ENCODE data around the gene SLC39A5. TPM values are rescaled to one million over a fixed set of nuclear protein-coding genes. Genes with fewer than 3 reads are reported as not detected.
"Not testable (repeated sequence)": the region's sequence is repeated elsewhere in the genome, so short reads cannot be mapped to it uniquely, and the experiment has no call there.

SLC39A5 gene
- total and polyA plus RNA-seq, 2 donors (not counting 1 experiment from before 2014, with no cell fraction given): 0.69 to 0.97 TPM

DNA sequence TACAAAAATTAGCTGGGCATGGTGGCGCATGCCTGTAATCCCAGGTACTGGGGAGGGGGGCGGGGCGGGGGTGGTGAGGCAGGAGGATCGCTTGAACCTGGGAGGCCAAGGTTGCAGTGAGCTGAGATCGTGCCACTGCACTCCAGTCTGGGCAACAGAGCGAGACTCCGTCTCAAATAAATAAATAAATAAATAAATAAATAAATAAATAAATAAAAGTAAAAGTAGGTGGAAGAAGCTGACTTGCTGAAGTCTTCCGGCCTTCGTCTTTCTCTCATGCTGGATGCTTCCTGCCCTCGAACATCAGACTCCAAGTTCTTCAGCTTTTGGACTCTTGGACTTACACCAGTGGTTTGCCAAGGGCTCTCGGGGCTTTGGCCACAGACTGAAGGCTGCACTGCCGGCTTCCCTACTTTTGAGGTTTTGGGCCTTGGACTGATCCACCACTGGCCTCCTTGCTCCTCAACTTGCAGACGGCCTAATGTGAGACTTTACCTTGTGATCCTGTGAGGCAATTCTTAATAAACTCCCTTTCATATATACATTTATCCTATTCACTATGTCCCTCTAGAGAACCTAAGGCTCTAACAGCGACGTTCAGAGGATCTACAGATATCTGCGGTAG is 36.3 kb downstream of the SLC39A5 start:
- Histone ChIP-seq H3K4me3 (ENCODE audit: control extremely low read depth in 1 of 5, extremely low read depth in 1 of 5, insufficient read depth in 1 of 5, low read depth in 2 of 5, low read length in 4 of 5) (peak overlapping the region; percentile 58 to 86 (median 75)), H3K36me3 (replicated peaks in 1 of 2; ENCODE audit: control extremely low read depth in 1 of 2, control insufficient read depth in 1 of 2, extremely low read depth in 1 of 2, insufficient read depth in 2 of 2, low read length in 1 of 2) (peaks cover 2 to 13% of the 10 kb centered on the region in 2 experiments), H3K27ac (ENCODE audit: low read length in 2 of 2) (peak overlapping the region; percentile 94), H3K9ac (ENCODE audit: low read length) (peak overlapping the region; percentile 92), H3K4me1 (ENCODE audit: control insufficient read depth in 2 of 2, insufficient read depth in 2 of 2, low read length in 2 of 2) (peaks cover 10 to 15% of the 10 kb centered on the region in 2 donors), H2AFZ (ENCODE audit: insufficient read depth, low read depth, low read length, poor library complexity, severe bottlenecking) (peak overlapping the region; percentile 96), H3K4me2 (replicated peaks; ENCODE audit: low read depth, low read length, poor library complexity, severe bottlenecking) (peak overlapping the region; percentile 87)
- H3K4me1 Mint-ChIP-seq: peaks cover 20% of the 10 kb centered on the region
- H3K79me2 ChIP-seq (ENCODE audit: control insufficient read depth, insufficient read depth, low read length); H3K27me3 Mint-ChIP-seq; H3K9me3 Mint-ChIP-seq (ENCODE audit: insufficient read depth); H4K20me1 ChIP-seq (ENCODE audit: control insufficient read depth, insufficient read depth, low read length, poor library complexity, severe bottlenecking); H3K9me3 ChIP-seq (ENCODE audit: control extremely low read depth in 1 of 3, control insufficient read depth in 2 of 3, insufficient read depth in 1 of 3, low read length in 2 of 3); H3K27me3 ChIP-seq (replicated peaks in 1 of 4; ENCODE audit: control extremely low read depth in 1 of 4, control insufficient read depth in 3 of 4, insufficient read depth in 4 of 4, low read length in 3 of 4); ATAC-seq (ENCODE audit: low read depth); DNase-seq: not testable (repeated sequence)
- H3K27ac Mint-ChIP-seq: peak overlapping the region; percentile 95
- intact Hi-C loops (cut with micrococcal nuclease): loop anchor here (1.0 to 2.0 kb wide), 6 partner anchors 42 to 198 kb away; partner anchors contain the start of genes NABP2 and ZC3H10
- ChIA-PET POLR2A (interaction anchor here (0.6 to 1.6 kb wide), 10 partner anchors 8 to 115 kb away, joined by 3 to 12 read pairs (median 5); partner anchors contain the start of genes ANKRD52, CNPY2, RNF41 and SMARCC2), CTCF (interaction anchor here (0.7 to 3.0 kb wide), 14 partner anchors 14 to 527 kb away, joined by 3 to 16 read pairs (median 4); partner anchors contain the start of genes CNPY2, ESYT1, ORMDL2 and RNF41)
- WGBS (ENCODE audit: insufficient coverage): 41% methylated on average over 9 of the region's 16 CpGs
- peak overlapping the region; percentile 91 for H3K4me3 Mint-ChIP-seq

DNA sequence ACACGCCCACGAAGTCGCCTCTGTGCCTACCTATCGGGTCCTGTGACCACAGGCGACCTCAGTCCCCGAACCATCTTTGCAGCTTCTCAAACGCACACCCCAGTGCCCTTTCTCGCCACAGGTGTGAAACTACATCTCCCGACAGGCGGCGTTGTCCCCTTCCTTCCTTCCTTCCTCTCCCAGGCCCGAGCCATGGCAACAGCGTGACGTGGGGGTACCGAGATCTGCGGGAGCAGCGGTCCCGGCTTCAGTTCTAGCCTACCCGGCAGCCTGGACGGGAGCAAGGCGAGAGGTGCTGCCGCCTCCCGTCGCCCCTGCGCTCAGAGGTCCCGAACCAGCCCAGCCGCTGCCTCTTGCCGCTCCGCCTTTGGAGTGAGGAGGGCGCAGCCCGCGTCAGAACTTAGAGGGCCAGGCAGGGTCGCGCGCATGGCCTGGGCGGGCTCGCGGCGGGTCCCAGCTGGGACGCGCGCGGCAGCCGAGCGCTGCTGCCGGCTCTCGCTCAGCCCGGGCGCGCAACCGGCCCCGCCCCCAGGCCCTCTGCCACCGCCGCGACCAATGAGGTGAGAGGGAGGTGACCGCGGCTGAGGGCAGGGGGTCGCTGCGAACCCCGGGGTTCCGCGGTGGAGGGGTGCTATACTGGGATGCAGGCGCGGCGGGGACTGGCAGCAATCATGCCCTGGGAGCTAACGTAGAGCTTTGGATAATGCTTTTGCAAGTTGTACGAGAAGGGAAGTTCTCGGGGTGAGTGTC is 37.0 kb downstream of the SLC39A5 start, which contains the start of gene COQ10A:
Gene COQ10A, plus strand, starts transcription at position 250 of the 750 bp plus-strand sequence. Its CDS starts 177 bp downstream, at position 427.
- WGBS (ENCODE audit: insufficient coverage): under 1% methylated on average over 67 of the region's 68 CpGs
- H3K36me3 ChIP-seq (replicated peaks in 1 of 2; ENCODE audit: control extremely low read depth in 1 of 2, control insufficient read depth in 1 of 2, extremely low read depth in 1 of 2, insufficient read depth in 2 of 2, low read length in 1 of 2): peaks cover 2 to 16% of the 10 kb centered on the region in 2 experiments
- peak within 1 kb of the TSS; percentile 92 for H3K9ac ChIP-seq (ENCODE audit: low read length)
- H3K27ac Mint-ChIP-seq: peak within 1 kb of the TSS; percentile 95
- H3K4me1 Mint-ChIP-seq: peaks cover 20% of the 10 kb centered on the region
- TF ChIP-seq EZH2 (IDR thresholded peaks at IDR 0.05; ENCODE audit: borderline replicate concordance, insufficient read depth, low read depth, low read length, poor library complexity, severe bottlenecking): no peak
- TF ChIP-seq, protein P1, sequence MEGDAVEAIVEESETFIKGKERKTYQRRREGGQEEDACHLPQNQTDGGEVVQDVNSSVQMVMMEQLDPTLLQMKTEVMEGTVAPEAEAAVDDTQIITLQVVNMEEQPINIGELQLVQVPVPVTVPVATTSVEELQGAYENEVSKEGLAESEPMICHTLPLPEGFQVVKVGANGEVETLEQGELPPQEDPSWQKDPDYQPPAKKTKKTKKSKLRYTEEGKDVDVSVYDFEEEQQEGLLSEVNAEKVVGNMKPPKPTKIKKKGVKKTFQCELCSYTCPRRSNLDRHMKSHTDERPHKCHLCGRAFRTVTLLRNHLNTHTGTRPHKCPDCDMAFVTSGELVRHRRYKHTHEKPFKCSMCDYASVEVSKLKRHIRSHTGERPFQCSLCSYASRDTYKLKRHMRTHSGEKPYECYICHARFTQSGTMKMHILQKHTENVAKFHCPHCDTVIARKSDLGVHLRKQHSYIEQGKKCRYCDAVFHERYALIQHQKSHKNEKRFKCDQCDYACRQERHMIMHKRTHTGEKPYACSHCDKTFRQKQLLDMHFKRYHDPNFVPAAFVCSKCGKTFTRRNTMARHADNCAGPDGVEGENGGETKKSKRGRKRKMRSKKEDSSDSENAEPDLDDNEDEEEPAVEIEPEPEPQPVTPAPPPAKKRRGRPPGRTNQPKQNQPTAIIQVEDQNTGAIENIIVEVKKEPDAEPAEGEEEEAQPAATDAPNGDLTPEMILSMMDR (IDR thresholded peaks at IDR 0.05): peak; percentile 72
- ATAC-seq (ENCODE audit: low read depth) (peak; percentile 89), DNase-seq (peak; percentile 94)
- no peaks in the 10 kb centered on the region for H4K20me1 ChIP-seq (ENCODE audit: control insufficient read depth, insufficient read depth, low read length, poor library complexity, severe bottlenecking)
- no peaks in the 10 kb centered on the region for H3K9me3 ChIP-seq (ENCODE audit: control extremely low read depth in 1 of 3, control insufficient read depth in 2 of 3, insufficient read depth in 1 of 3, low read length in 2 of 3)
- intact Hi-C loops (cut with micrococcal nuclease): loop anchor here (1.0 to 2.0 kb wide), 10 partner anchors 9 to 197 kb away; partner anchors contain the start of genes ANKRD52, CS, NABP2 and STAT2
- H3K4me3 ChIP-seq (ENCODE audit: control extremely low read depth in 1 of 5, extremely low read depth in 1 of 5, insufficient read depth in 1 of 5, low read depth in 2 of 5, low read length in 4 of 5): peak within 1 kb of the TSS; percentile 65 to 86 (median 75)
- no peaks in the 10 kb centered on the region for H3K9me3 Mint-ChIP-seq (ENCODE audit: insufficient read depth)
- peak within 1 kb of the TSS; percentile 91 for H3K4me3 Mint-ChIP-seq
- H3K27ac ChIP-seq (ENCODE audit: low read length in 2 of 2): peak within 1 kb of the TSS; percentile 94
- no peaks in the 10 kb centered on the region for H3K27me3 ChIP-seq (replicated peaks in 1 of 4; ENCODE audit: control extremely low read depth in 1 of 4, control insufficient read depth in 3 of 4, insufficient read depth in 4 of 4, low read length in 3 of 4)
- H3K4me2 ChIP-seq (replicated peaks; ENCODE audit: low read depth, low read length, poor library complexity, severe bottlenecking): peak within 1 kb of the TSS; percentile 87
- peaks cover 10 to 15% of the 10 kb centered on the region in 2 donors for H3K4me1 ChIP-seq (ENCODE audit: control insufficient read depth in 2 of 2, insufficient read depth in 2 of 2, low read length in 2 of 2)
- CTCF ChIA-PET: interaction anchor here (0.6 to 3.0 kb wide), 15 partner anchors 8 to 528 kb away, joined by 3 to 16 read pairs (median 4); partner anchors contain the start of genes ANKRD52, CNPY2, ESYT1 and ORMDL2
- POLR2A ChIA-PET: interaction anchor here (0.5 to 1.6 kb wide), 13 partner anchors 8 to 197 kb away, joined by 3 to 12 read pairs (median 5); partner anchors contain the start of genes ANKRD52, CNPY2, RNF41 and SMARCC2
- no peaks in the 10 kb centered on the region for H3K27me3 Mint-ChIP-seq
- H3K79me2 ChIP-seq (ENCODE audit: control insufficient read depth, insufficient read depth, low read length): no peaks in the 10 kb centered on the region
- H2AFZ ChIP-seq (ENCODE audit: insufficient read depth, low read depth, low read length, poor library complexity, severe bottlenecking): peak within 1 kb of the TSS; percentile 96
